Stimulated activated CD4-positive, alpha-beta T cell treated with anti-CD3 and anti-CD28 coated beads, Interleukin-1b, Interleukin-23, amount 100 ng/mL, for 1 hour (primary cell): Measurements from ENCODE around the gene STAC2.

Source experiments
- DNase-seq, 2 donors: peaks; one replicate each; pipeline ENCODE4 v3.0.0-alpha.2; 2020; ENCODE audit warnings: low read depth in 2 of 2

The STAC2 gene

GRCh38 chr17:39164675-39165143, 61.0 kb downstream of the STAC2 start:
- DNase-seq = peak in 1 of 2 donors; percentile 58

- no peak for DNase-seq
Observed at GRCh38 chr17:39161962-39162361, 63.8 kb downstream of the STAC2 start.
